GM12878 (cell line): ENCODE data around the gene C1orf232.

Experiments
- ASH2L ChIP-seq: fragments of 300-600, 200-600 bp; sonication (generic); IDR thresholded peaks from 2 replicates; pipeline ENCODE4 v1.6.1; 2017; ENCODE audit warnings: low read depth, mild to moderate bottlenecking, borderline replicate concordance
- CBFB ChIP-seq: IDR thresholded peaks from 2 replicates; pipeline ENCODE4 v1.6.1; 2016; ENCODE audit warnings: antibody characterized with exemption, low read depth
- CEBPZ ChIP-seq: fragments of 150-350 bp; IDR thresholded peaks from 2 replicates; pipeline ENCODE4 v1.6.1; 2016; ENCODE audit warnings: low read depth, low read length
- CTCF ChIP-seq, 3 experiments: IDR thresholded peaks in 2 of 3; conservative IDR thresholded peaks in 1 of 3; 2 replicates each; pipeline ENCODE4 v1.5.1; 2011; ENCODE audit warnings: low read depth in 3 of 3, low read length in 3 of 3, mild to moderate bottlenecking in 3 of 3, control low read depth in 2 of 3, moderate library complexity in 2 of 3, inconsistent platforms in 1 of 3, mixed read lengths in 1 of 3; ENCODE audit not compliant: control insufficient read depth in 2 of 3, insufficient read depth in 1 of 3; ENCODE audit errors: extremely low read depth in 1 of 3
- EP300 ChIP-seq, 2 experiments: fragments of 150-350 bp in 1 of 2; IDR thresholded peaks; 2 replicates each; pipeline ENCODE4 v1.6.1; 2011 to 2012; ENCODE audit warnings: low read depth in 2 of 2, low read length in 2 of 2, borderline replicate concordance in 1 of 2, improper control_type of control experiment in 1 of 2, inconsistent platforms in 1 of 2; ENCODE audit not compliant: control insufficient read depth in 1 of 2
- IRF4 ChIP-seq: IDR thresholded peaks from 2 replicates; pipeline ENCODE4 v1.6.1; 2011; ENCODE audit warnings: low read depth, low read length
- PKNOX1 ChIP-seq: fragments of 450-650 bp; IDR thresholded peaks from 2 replicates; pipeline ENCODE4 v1.6.1; 2016; ENCODE audit warnings: mild to moderate bottlenecking

- TF ChIP-seq CBFB (no peak), ASH2L (no peak), EP300 (IDR thresholded peaks at IDR 0.05; ENCODE audit: borderline replicate concordance in 1 of 2, control insufficient read depth in 1 of 2, low read depth in 2 of 2, low read length in 2 of 2) (no peak), IRF4 (no peak), PKNOX1 (no peak), CTCF (IDR thresholded peaks at IDR 0.05 in 2 of 3, conservative IDR thresholded peaks at IDR 0.05 in 1 of 3; ENCODE audit: control insufficient read depth in 2 of 3, extremely low read depth in 1 of 3, insufficient read depth in 1 of 3, low read depth in 3 of 3, low read length in 3 of 3) (no peak), CEBPZ (no peak)
These were observed 54.4 kb downstream of the C1orf232 start for GRCh38 chr1:26114165-26114927.
